Measurements from ENCODE around the gene DUSP1.

DUSP1 gene

GRCh38 chr5:172760136-172760535 lies 10.9 kb downstream of the DUSP1 start:
- no peak for DNase-seq

DNA sequence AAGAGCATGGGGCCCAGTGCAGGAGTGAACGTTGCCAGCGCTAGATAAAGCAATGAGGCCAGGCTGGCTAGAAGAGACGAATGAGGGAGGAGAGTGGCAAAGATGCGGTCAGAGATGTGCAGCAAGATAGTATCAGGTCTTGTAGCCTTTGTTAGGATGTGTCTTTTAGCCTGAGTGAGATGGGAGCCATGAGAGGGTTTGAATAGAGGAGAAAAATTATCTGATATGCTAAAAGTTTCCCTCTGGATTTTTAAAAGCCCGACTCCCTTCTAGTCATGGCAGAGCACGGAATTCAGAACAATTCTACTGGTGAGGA lies 12.2 kb downstream of the DUSP1 start:
- no peak for DNase-seq

GRCh38 chr5:172758077-172758833 lies 12.7 kb downstream of the DUSP1 start:
- no peak for DNase-seq

DNA sequence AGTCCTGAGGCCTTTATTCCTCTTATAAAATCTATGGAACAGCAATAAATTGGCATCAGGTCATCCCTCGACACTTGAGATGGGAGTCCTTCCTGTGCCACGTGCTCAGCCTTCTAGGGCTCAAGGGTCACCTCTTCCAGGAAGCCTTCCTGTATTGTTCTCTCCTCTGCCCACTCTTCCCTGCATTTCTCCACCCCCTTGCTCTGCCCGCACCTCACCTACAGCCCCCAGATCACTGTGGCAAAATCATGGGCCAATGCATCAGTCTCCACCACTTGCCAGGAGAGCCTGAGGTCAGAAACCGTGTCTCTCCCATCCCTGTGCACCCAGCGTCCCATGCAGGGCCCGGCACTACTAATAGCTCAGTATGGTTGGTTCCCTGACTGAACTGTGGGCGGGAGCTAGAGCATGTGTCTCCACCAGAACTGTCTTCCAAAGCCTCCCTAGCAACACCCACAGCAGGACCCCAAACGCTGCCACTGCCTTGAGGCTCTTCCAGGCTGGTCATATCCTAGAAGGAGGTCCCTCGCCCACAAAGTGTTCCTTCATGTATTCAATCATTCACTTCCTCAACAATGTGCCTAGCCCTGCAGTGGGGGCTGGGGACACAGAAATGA lies 13.5 kb downstream of the DUSP1 start:
- DNase-seq = no peak

DNA sequence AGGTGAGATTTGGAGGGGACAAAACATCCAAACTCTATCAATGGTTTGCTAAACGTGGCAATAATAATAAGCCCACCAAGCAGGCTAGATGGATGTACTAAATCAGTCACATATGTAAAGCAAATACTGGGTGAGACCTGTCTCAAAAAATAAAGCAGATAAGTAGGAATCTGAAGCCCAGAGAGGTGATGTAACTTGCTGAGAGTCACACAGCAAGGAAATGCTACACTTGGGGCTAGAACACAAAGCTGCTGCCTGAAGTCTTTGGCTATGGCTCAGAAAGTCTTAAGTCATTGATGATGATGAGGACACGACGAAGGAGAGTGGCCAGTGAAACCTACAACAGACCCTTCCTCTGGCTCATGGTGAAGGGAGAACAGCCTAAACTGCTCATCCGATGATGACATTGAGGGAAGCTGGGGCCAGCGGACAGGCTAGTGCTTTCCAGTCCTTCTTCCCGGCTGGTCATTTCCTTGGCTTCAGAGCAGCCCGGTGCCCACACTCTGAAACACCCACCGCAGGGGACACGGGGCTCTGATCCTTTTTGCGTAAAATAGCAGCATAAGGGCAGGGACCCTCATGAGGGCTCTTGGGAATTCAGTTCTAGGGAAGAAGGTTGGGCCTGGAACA lies 14.1 kb downstream of the DUSP1 start:
- no peak for DNase-seq

GRCh38 chr5:172754596-172755356 lies 16.2 kb downstream of the DUSP1 start:
- no peak for DNase-seq

- no peak for DNase-seq
Measured at GRCh38 chr5:172753101-172753500, 17.9 kb downstream of the DUSP1 start.

- DNase-seq = no peak
Measured at GRCh38 chr5:172751761-172752510, 19.1 kb downstream of the DUSP1 start.

DNA sequence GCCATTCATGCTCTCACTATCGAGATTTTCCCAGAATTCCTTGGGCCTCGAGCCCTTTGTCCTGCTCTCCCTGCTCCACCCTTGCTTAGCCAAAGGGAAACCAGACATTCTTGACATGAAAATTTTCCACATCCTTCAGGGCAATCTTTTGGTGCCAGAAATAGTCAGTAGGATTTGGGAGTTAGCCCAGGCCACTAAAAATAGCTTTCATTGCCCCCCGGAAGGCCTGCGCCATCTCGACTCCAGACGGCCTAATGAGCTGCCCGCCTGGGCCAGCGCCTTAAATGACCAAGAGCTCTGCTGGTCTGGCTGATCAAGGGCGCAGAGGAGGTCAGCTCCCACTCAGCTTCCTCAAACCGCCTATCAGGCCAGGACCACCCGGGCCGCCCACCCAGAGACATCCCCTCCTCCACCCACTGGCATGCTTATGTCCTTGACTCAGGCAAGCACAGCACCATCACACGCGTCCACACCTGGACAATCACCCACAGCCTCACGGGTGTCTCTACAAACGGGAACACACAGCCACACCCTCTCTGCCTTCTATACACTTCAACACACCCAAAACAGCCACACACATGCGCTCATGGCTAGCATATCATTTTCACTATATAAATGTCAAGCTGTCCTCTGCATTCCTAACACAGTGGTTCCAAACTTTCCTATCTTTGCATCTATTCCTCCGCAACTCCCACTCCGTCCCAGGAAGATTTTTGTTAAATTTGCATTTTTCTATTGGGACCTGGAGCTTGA lies 20.9 kb downstream of the DUSP1 start:
- no peak for DNase-seq

- no peak for DNase-seq
Measured at GRCh38 chr5:172749076-172749475, 21.9 kb downstream of the DUSP1 start.

GRCh38 chr5:172748341-172748843 lies 22.6 kb downstream of the DUSP1 start:
- DNase-seq = no peak

DNA sequence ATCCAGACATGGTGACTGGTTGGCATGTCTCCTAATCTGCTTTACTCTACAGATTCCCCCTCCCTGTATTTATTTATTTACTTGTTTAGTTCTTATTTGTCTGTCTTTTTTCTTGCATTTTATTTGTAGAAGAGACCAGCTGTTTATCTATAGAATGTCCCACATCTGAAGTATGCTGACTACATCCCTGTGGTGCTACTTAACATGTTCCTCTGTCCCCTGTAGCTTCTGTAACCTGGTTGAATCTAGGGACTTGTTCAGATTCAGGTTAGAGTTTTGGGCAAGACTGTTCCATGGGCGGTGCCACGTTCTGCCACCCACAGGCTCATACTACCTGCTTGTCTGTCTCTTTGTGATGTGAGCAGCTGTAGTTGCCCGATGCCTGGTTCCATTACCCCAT lies 23.5 kb downstream of the DUSP1 start:
- DNase-seq = no peak

DNA sequence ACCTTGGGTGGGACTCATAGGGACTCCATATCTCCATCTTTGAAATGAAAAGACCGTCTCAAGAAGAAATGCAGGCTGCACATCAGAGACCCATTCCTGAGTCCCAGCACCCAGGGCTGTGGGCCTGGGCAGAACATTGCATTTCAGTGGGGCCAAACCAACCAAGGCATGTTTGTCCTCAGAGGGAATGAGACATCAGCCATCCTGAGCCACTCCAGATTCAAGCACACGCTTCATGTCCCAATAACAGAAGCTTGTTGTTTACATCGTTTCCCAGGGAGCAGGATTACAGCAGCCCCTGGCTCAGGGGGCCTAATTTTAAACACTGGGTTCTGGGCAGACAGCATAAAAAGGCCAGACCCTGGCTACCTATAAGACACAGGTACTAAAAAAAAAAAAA lies 24.3 kb downstream of the DUSP1 start:
- no peak for DNase-seq

DNA sequence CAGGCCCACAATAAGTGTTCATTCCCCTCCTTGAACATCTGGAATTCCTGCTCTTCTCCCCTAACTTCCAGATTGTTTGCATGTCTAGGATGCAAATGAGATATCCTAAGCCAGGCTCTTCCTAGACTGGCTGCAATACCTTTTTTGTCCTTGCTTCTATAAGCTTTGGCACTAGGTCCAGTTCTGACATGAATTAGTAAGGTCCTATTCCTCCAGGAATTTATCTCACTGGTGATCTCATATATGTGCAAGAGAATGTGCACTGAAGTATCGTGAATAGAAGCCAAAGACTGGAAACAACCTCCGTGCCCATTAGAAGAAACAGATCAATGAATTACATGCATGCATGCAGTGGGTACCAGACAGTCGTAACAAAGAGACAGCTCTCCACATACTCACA lies 25.2 kb downstream of the DUSP1 start:
- no peak for DNase-seq

- no peak for DNase-seq
Measured at GRCh38 chr5:172745406-172745805, 25.6 kb downstream of the DUSP1 start.

- DNase-seq = no peak
Measured at GRCh38 chr5:172744123-172745104, 26.6 kb downstream of the DUSP1 start.

DNA sequence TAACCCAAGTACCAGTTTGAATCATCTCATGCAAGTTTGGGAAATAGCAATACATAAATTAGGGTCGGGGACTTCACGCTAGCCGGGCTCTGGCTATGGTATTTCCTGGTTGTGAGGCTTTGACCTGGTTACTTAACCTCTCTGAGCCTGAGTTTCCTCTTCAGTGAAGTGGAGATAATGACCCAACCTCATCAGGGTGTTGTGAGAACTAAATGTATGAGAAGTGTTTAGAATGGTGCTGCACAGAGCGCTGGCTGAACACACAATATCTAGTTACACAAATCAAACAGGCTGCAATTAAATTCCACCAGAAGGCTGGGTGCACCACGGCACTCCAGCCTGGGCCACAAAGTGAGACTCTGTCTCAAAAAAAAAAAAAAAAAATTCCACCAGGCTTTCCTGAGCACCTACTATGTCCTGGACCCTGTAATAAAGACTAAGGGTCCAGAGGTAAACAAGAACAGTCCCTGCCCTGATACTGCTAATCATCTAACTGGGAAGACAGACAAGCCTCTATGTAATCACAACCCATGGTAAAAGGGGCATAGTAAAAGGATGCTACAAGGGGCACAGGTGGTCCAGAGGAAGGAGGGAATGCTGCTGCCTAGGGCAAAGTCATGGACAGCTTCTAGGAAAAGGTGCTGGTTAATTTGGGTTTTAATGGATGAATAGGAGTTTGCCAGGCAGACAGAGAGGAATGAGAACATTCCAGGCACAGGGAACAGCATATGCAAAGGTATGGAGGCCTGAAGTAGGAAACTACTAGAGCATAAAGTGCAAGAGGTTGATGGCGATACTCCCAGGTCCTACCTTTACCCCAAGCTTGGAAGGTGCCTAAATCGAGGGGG lies 27.7 kb downstream of the DUSP1 start:
- DNase-seq = no peak

- no peak for DNase-seq
Measured at GRCh38 chr5:172741206-172741582, 29.8 kb downstream of the DUSP1 start.

GRCh38 chr5:172740428-172741205 lies 30.4 kb downstream of the DUSP1 start:
- peak; percentile 3 for DNase-seq
